ENCODE measurements around the gene ZNF316. TPM values are rescaled to one million over a fixed set of nuclear protein-coding genes. Genes with fewer than 3 reads are reported as not detected.
A peak's percentile ranks its signal among the peaks of the same experiment; 100 is the strongest.
"Not testable (repeated sequence)": the region's sequence is repeated elsewhere in the genome, so short reads cannot be mapped to it uniquely, and the experiment has no call there.

Gene ZNF316
- total RNA-seq, 1 donor from 2014 or later: 43.8 TPM

DNA sequence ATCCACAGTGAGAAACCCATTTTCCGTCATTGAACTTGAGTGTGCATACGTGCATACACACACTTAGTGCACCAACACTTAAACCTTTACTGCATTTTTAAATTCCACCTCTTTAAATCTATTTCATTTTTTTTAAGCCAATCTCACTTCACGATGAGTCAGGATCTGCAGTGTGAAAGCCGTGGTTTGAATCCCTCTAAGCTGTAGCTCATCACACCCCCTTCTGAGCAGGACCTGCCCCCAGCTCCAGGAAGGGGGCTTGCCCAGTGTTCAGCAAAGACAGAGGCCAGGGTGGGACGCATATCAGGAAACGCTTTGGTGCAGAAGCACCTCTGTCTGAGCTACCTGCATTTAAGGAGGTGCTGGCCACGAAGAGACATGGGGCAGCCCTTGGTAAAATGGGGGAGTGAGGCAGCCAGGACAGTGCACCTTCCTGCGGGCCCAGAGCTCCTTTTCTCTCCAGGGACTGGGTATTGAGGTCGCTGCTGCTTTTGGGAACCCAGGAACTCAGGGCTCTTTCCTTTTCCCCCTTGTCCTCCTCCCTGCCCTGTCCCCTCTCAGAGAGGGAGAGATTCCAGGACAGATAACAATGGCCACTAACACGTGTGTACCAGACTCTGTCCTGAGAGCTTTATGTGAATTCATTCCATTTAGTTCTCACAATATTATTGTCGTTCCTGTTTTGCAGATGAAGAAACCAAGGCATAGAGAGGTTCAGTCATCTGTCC, 21.7 kb downstream of the ZNF316 start:
- TF ChIP-seq, protein P1, sequence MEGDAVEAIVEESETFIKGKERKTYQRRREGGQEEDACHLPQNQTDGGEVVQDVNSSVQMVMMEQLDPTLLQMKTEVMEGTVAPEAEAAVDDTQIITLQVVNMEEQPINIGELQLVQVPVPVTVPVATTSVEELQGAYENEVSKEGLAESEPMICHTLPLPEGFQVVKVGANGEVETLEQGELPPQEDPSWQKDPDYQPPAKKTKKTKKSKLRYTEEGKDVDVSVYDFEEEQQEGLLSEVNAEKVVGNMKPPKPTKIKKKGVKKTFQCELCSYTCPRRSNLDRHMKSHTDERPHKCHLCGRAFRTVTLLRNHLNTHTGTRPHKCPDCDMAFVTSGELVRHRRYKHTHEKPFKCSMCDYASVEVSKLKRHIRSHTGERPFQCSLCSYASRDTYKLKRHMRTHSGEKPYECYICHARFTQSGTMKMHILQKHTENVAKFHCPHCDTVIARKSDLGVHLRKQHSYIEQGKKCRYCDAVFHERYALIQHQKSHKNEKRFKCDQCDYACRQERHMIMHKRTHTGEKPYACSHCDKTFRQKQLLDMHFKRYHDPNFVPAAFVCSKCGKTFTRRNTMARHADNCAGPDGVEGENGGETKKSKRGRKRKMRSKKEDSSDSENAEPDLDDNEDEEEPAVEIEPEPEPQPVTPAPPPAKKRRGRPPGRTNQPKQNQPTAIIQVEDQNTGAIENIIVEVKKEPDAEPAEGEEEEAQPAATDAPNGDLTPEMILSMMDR (conservative IDR thresholded peaks at IDR 0.05): no peak
- peaks cover 14% of the 10 kb centered on the region for H3K4me1 Mint-ChIP-seq
- H3K36me3 Mint-ChIP-seq (ENCODE audit: low read depth): peaks cover 13% of the 10 kb centered on the region
- peaks cover 2% of the 10 kb centered on the region for H3K9me3 Mint-ChIP-seq
- no peak overlapping the region for H3K27ac Mint-ChIP-seq (ENCODE audit: unreplicated experiment)
- DNase-seq (ENCODE audit: low read depth, low spot score): no peak
- no peak overlapping the region for H3K4me3 Mint-ChIP-seq
- peaks cover 6% of the 10 kb centered on the region for H3K27me3 Mint-ChIP-seq (ENCODE audit: low read depth)

DNA sequence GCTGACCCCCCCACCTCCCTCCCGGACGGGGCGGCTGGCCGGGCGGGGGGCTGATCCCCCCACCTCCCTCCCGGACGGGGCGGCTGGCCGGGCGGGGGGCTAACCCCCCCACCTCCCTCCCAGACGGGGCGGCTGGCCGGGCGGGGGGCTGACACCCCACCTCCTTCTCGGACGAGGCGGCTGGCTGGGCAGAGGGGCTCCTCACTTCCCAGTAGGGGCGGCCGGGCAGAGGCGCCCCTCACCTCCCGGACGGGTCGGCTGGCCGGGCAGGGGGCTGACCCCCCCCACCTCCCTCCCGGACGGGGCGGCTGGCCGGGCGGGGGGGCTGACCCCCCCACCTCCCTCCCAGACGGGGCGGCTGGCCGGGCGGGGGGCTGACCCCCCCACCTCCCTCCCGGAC, 33.7 kb downstream of the ZNF316 start:
- not testable (repeated sequence) for H3K4me3 Mint-ChIP-seq; H3K27ac Mint-ChIP-seq (ENCODE audit: unreplicated experiment); H3K4me1 Mint-ChIP-seq; H3K27me3 Mint-ChIP-seq (ENCODE audit: low read depth); DNase-seq (ENCODE audit: low read depth, low spot score)
- peaks cover 41% of the 10 kb centered on the region for H3K9me3 Mint-ChIP-seq
- H3K36me3 Mint-ChIP-seq (ENCODE audit: low read depth): peaks cover 51% of the 10 kb centered on the region

DNA sequence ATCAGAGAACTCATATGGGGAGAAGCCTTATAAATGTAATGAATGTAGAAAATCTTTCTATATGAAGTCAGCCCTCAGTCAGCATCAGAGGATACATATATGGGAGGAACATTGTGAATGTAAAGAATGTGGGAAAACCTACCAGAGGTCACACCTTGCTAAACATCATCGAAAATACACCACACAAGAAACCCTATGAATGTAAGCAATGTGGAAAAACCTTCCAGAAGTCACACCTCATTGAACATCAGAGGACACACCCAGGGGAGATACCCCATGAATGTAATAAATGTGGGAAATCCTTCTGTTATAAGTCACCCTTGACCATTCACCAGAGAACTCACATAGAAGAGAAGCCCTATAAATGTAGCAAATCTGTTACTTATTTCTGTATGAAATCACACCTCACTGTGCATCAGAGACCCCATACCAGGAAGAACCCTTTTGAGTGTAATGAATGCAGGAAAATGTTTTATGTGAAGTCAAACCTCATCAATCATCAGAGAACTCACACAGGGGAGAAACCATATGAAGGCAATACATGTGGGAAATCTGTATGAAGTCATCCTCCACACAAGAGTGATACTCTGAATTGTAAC, 38.8 kb downstream of the ZNF316 start:
- H3K4me1 Mint-ChIP-seq: no peaks in the 10 kb centered on the region
- DNase-seq (ENCODE audit: low read depth, low spot score): no peak
- peaks cover 49% of the 10 kb centered on the region for H3K36me3 Mint-ChIP-seq (ENCODE audit: low read depth)
- H3K27me3 Mint-ChIP-seq (ENCODE audit: low read depth): peaks cover 3% of the 10 kb centered on the region
- no peak overlapping the region for H3K4me3 Mint-ChIP-seq
- H3K27ac Mint-ChIP-seq (ENCODE audit: unreplicated experiment): no peak overlapping the region
- H3K9me3 Mint-ChIP-seq: peaks cover 43% of the 10 kb centered on the region
- TF ChIP-seq, protein P1 (conservative IDR thresholded peaks at IDR 0.05): no peak

DNA sequence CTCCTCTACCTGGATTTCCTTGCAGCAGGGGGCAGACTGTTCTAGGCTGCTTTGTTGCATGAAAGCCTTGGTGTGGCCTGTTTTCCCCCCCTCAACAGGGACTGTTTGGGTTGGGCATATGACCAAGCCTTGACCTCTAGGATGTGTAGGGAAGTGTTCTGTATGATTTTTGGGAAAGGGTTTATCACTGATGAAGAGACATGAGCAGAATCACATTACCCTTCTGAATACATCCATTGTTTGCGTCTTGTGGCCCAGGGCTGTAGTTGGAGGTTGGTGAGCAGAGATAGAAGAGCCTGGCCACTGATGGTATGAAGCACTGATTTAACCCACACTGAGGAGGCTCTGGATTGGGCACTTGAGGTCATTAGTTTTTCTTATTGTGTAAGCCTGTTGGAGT, 43.0 kb downstream of the ZNF316 start:
- Mint-ChIP-seq H3K27ac (ENCODE audit: unreplicated experiment) (no peak overlapping the region), H3K4me1 (no peaks in the 10 kb centered on the region), H3K9me3 (peaks cover 37% of the 10 kb centered on the region), H3K36me3 (ENCODE audit: low read depth) (peaks cover 60% of the 10 kb centered on the region), H3K27me3 (ENCODE audit: low read depth) (peaks cover 3% of the 10 kb centered on the region), H3K4me3 (no peak overlapping the region)
- DNase-seq (ENCODE audit: low read depth, low spot score): no peak
- TF ChIP-seq, protein P1 (conservative IDR thresholded peaks at IDR 0.05): no peak

DNA sequence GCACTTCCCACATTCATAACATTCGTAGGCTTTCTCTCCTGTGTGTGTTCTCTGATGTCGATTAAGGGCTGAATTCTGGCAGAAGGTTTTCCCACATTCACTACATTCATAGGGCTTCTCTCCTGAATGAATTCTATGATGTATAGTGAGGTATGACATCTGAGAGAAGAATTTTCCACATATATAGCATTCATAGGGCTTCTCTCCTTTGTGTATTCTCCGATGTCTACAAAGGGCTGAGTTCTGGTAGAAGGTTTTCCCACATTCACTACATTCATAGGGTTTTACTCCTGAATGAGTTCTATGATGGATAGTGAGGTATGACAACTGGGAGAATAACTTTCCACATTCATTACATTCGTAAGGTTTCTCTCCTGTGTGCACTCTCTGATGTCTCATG, 54.0 kb downstream of the ZNF316 start:
- Mint-ChIP-seq H3K36me3 (ENCODE audit: low read depth) (peaks cover 35% of the 10 kb centered on the region), H3K27me3 (ENCODE audit: low read depth) (peaks cover 7% of the 10 kb centered on the region), H3K4me1 (no peaks in the 10 kb centered on the region), H3K9me3 (peaks cover 41% of the 10 kb centered on the region), H3K4me3 (no peak overlapping the region), H3K27ac (ENCODE audit: unreplicated experiment) (no peak overlapping the region)
- TF ChIP-seq, protein P1 (conservative IDR thresholded peaks at IDR 0.05): no peak
- DNase-seq (ENCODE audit: low read depth, low spot score): no peak

DNA sequence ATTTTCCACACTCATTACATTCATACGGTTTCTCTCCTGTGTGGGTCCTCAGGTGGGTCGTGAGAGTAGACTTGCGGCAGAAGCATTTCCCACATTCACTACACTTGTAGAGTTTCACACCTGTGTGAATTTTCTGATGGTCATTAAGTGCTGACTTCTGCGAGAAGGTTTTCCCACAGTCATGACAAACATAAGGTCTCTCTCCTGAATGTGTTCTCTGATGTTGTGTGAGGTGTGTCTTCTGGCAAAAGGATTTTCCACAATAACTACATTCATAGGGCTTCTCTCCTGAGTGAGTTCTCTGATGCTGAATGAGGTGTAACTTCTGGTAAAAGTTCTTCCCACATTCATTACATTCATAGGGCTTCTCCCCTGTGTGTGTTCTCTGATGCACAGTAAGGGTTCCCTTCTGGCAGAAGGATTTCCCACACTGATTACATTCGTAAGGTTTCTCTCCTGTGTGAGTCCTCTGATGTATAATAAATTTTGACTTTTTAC, 54.5 kb downstream of the ZNF316 start:
- Mint-ChIP-seq H3K4me3 (peak overlapping the region; percentile 59), H3K27ac (ENCODE audit: unreplicated experiment) (no peak overlapping the region), H3K27me3 (ENCODE audit: low read depth) (peaks cover 7% of the 10 kb centered on the region), H3K9me3 (peaks cover 37% of the 10 kb centered on the region), H3K4me1 (no peaks in the 10 kb centered on the region), H3K36me3 (ENCODE audit: low read depth) (peaks cover 29% of the 10 kb centered on the region)
- DNase-seq (ENCODE audit: low read depth, low spot score): no peak
- TF ChIP-seq, protein P1 (conservative IDR thresholded peaks at IDR 0.05): no peak

Measured in neural crest cell (in vitro differentiated cells).